ENCODE measurements around the gene LRFN5.

LRFN5 gene

DNA sequence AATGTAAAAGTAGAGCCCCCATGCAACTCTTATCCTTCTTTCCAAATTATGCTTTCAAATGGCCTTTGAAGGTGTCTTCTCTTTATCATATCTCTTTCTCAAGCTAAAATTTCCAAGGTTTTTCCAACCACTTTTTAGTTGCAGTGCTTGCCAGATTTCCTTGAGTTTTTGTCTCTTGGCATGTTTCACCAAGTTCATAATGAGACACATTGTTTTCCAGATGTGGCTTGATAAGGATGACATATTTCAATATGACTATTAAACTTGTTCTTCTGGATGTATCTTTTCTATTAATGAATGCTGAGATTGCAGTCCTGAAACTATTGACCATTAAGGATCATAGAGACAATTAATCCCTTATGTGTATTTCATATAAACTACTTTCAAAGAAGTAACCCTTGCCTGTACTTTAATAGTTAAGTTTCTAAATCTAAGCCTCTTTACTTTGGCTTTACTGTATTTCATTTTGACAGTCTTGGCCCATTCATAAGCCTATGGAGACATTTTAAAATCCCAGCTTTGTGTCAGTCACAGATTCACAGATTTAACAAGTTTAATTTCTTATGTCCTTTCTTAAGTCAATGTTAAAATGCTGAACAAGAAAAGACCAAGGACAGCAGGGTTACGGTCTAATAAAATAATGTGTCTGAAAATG is 151.5 kb downstream of the LRFN5 start:
- H3K27ac ChIP-seq, result no peak overlapping the region
- no peak overlapping the region for H3K4me3 ChIP-seq

DNA sequence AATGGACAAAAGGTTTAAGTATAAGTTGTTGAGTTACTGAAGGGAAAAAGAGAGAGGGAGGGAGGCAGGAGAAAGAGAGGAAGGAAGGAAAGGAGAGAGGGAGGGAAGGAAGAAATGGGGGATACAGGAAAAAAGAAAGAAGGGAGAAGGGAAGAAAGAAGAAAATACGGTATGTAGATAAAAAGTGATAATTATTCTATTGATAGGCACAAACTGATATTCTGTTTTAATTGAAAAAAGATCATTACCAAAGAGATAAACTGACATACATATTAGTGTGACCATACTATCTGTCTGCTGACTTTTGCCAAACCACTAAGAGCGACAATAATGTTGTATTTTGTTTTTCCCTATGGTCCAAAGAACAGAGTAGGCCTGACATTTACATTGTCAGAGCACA is 154.5 kb downstream of the LRFN5 start:
- Histone ChIP-seq H3K4me3 (no peak overlapping the region), H3K27ac (no peak overlapping the region)

DNA sequence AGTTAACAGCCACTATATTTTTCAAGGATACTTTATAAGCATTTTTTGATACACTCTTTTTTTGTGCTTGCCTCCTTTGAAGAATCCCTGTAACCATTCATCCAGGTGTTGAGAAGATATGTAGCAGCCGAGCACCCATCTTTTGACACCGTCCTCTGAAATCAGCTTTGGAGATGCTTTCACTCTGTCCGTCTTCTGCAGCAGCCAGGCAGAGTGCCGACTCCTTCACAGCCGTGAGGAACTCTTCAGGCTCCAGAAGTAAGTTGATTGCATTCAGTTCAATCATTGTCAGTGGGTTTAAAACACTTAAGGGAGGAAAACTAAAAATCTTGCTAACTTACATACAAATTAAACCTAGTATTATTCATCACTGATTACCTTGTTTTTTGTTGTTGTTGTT is 160.1 kb downstream of the LRFN5 start:
- Histone ChIP-seq H3K27ac (no peak overlapping the region), H3K4me3 (no peak overlapping the region)

DNA sequence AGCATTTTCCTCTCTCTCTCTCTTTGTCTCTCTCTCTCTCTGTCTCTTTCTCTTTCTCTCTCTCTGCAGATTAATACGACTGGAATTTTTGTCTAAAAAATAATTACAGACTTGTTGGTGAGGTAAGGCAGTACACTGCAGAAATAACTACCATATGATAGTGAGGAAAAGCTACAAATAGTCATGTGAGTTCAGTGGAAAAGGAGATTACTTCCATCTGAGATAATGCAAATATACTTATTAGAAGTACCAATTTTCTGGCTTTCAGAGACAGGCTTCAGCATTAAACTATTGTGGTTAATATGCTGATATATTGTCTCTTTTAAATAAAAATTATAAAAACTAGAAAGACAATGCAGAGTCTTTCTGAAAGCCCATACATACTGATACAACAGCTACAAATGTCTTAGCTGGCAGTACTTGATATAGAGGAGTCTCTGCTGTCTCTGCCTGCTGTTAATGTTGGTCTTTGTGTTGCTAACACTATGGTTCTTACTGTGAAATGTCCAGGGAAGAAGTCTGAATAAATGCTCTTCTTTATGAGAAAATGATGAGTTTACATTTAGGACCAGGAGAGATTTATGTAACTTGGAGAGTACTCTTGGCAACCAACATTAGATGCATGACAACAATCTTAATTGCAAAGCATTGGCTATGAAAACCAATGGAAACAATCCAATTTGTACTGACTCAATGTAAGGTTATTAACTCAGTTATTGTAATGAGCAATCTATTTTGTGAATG is 167.0 kb downstream of the LRFN5 start:
- no peak overlapping the region for H3K27ac ChIP-seq
- H3K4me3 ChIP-seq, result no peak overlapping the region

DNA sequence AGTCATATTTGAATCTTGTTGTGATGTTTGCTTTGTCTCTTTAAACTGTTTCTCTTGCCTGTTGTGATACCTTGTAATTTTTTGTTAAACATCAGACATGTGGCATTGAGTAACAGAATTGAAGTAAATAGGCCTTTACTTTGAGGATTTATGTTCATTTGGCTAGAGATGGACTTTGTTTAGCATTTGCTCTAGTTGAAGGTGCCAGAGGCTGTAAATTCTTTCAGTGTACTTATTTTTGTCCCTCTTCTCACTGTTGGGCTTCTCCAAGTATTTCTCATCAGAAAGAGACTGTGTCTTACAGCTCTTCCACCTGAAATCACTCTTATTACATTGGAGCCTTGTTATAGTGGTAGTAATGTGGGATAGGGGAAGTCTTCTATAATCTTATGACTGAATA is 175.8 kb downstream of the LRFN5 start:
- Histone ChIP-seq H3K27ac (no peak overlapping the region), H3K4me3 (no peak overlapping the region)

DNA sequence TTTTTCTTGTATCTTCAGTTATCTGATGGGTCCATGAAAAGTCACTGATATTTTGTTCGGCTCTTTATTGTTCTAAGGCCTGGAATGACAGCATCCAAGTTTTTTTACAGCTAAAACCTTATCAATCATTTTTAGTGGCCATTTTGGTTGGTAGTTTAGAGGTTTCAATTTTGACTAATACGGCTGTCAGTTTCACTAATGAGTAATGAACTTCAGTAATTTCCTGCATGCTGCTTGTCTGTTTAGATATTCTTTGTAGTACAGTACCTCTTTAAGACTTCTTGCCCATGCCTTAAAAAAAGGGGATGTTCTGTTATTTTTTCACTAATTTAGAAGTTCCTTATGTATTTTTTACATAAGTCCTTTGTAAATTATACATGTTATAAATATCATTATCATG is 176.7 kb downstream of the LRFN5 start:
- Histone ChIP-seq H3K27ac (no peak overlapping the region), H3K4me3 (no peak overlapping the region)

DNA sequence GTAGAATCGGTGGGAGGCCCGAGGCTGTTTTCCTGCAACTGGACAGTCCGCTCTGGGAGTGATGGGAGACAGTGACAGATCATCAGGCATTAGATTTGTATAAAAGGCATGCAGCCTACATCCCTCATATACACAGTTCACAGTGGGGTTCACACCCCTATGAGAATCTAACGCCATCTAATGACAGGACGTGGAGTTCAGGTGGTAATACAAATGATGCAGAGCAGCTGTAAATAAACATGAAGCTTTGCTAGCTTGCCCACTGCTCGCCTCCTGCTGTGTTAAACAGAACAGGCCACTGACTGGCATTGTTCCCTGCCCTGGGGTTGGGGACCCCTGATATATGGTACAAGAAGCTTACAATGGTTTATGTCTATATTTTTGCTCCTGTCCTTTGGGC is 179.0 kb downstream of the LRFN5 start:
- Histone ChIP-seq H3K4me3 (no peak overlapping the region), H3K27ac (no peak overlapping the region)

DNA sequence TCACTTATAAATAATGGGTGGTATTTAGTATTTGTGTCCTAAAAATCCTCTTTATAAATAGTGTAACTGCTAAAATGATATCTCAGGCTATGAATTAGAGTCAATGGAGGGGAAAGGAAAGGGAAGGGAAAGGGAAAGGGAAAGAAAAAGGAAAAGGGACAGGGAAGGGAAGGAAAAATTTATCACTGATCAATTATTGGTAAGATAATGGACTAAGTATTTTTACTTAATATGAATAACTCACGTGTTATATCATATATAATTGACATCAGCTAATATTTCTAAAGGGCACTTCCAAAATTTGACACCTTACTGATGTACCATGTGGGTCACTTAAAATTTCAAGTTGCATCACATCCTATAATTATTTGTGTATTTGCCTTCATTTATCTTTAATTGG is 193.1 kb downstream of the LRFN5 start:
- no peak overlapping the region for H3K4me3 ChIP-seq
- no peak overlapping the region for H3K27ac ChIP-seq

DNA sequence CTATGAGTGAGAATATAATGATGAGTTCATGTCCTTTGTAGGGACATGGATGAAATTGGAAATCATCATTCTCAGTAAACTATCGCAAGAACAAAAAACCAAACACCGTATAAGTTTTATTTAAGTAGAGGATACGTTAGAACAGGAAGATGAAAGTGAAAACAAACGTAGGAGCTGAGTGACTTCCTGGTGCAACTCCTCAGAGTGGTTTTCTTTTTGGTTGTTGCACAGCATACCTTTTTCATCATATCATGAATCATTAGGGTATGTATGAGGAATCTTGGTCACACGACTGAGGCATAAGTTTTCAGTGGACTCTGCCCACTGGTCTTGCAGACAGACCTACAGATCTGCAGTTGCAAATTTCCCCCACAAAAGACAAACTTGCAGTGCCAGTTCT is 199.0 kb downstream of the LRFN5 start:
- Histone ChIP-seq H3K27ac (no peak overlapping the region), H3K4me3 (no peak overlapping the region)

DNA sequence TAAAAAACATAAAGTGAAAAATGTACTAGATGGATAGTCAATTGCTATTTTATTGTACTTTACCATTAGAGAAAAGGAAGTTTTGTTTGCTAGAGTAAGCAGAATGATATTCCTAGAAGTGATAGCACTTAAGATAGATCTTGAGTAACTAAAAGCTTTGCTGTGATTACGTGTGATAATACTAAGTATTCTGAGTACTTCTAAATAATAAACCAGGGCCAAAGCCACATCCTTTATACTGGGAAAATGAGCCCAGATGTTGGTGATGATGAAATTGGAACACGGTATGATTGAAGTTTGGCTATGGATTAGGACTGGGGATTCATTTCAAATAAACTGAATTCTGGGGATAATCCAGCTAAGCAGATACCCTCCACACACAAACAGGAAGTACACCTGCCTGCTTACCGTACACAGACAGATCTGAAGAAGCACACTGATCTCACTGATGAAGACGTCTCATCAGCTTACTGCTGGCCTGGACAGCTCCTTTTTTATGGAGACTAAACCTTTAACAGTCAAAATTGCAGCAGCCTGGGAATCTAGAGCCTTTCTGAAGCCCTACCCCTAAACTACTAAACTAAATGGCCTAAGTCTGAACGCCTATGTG is 199.8 kb downstream of the LRFN5 start:
- no peak overlapping the region for H3K4me3 ChIP-seq
- no peak overlapping the region for H3K27ac ChIP-seq

DNA sequence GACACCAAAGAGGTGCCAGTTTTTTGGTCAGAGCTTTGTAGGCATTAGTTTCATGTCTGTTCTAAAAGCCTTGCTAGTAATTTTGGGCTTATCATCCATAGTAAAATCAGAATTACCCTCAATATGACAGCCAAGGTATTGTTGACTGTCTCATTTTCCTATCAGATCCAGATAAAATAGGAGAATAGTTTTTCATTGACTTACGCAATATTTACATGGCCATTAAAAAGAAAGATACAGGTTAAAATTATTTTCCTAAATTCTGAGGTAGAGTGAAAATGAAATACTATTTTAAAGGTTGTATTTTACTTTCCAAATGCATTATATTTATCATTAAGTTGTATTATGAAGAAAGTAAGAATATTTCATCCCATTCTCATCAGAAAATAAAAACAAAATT is 203.7 kb downstream of the LRFN5 start:
- no peak overlapping the region for H3K27ac ChIP-seq

DNA sequence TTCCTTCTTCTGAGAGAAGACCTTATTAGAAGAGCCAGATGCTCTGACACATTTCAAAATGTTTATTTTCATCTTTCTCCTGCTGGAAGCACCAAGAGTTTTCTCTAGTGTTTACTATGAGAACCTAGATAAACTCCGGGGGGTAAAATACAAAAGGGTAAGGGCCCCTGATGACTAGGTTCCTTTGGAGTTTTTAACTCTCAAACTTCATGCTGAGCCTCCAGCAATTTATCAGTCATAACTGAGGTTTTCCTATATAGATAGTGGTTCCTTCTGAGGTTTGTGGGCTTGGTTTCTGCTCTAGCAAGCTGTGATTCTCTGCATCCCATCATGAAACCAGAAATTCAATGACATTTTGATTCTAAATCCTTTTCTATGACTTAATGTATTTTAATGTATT is 210.9 kb downstream of the LRFN5 start:
- Histone ChIP-seq H3K4me3 (no peak overlapping the region), H3K27ac (no peak overlapping the region)

More for the DNA sequence above, 203.7 kb downstream of the LRFN5 start:
- H3K4me3 ChIP-seq, result no peak overlapping the region

DNA sequence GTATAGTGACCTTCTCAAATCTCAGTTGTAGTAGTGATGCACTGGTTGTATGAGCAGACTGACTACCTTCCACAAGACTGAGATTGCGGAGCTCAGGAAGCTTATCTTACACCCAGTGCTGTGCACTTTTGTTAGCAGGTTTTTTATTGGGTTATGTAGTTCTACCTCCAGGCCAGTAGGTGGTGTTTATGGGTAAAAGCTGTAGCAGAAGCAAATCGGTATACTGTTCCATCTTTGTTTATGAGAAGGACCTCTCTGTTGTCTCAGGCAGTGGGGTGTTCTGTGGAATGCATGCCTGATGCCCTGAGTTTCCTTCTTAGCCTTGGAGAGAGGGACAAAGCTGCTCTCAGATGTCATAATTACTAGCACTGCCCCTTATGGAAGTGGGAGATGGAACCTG is 217.8 kb downstream of the LRFN5 start:
- no peak overlapping the region for H3K27ac ChIP-seq

DNA sequence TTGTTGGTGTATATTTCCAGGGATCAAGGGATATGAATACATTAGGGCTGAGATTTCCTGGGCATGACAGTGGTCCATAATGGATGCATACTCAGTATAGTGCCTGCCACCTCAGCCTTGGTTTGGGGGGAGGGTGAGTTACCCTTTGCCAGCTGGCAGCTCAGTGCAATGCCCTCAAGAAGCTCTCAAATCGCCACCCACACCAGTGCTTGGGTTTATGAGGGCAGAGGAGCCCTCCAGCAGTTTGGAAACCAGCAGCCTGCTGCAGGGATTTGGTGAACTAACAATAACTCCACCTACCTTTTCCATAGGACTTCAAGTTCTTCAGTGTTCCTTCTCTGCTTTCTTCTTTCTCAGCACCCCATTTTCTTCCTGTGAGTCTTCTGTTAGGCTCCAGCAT is 218.9 kb downstream of the LRFN5 start:
- H3K27ac ChIP-seq, result no peak overlapping the region

More for the DNA sequence above, 217.8 kb downstream of the LRFN5 start:
- H3K4me3 ChIP-seq, result no peak overlapping the region

DNA sequence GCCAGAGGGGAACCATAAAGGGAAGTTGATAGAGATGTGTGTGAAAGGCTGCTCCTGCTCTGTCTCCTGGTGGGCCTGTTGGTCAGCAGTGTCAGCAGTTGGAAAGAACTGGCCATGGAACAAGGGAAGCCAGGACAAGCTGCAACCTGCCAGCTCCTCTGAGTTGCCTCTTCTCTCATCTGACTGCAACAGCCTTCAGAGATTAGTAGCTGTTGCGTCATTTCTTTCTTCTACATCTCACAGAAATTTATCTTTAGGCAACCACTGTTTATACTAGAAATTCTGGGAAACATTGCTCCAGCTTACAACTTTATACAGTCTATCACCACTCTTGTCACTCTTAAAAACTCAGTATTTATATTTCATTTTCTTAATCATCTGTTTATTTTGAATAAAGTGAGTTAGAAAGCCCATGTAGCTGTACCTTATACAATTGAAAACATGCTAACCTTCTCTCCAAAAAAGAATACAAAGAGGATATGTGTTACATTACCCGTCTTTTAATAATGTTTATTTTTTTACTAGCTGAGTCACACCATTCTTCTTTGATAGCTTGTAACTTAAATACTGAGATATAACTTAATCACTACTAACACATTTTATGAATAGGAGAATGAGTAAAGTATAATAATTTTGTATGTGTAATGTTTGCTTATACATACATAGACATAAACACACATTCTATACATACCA is 224.2 kb downstream of the LRFN5 start:
- no peak overlapping the region for H3K27ac ChIP-seq

More for the DNA sequence above, 218.9 kb downstream of the LRFN5 start:
- H3K4me3 ChIP-seq, result no peak overlapping the region

DNA sequence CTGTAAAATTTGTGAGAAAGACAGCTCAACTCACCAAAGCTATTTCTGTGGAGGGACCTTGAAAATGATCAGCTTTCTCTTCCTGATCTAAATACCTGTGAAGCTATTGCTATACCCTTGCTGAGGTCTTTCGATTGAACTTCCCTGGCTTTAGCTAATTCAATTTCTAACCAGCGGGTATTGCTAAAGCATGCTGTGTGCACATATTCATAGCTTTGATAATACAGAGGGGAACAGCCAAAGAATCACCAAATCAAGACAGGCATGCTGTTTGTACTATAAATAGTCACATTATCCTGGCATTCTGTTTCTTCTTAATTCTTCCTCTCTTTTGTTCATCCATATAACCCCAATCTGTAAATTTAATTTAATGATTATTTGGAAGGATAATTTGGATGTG is 233.0 kb downstream of the LRFN5 start:
- Histone ChIP-seq H3K4me3 (no peak overlapping the region), H3K27ac (no peak overlapping the region)

More for the DNA sequence above, 224.2 kb downstream of the LRFN5 start:
- H3K4me3 ChIP-seq, result no peak overlapping the region

DNA sequence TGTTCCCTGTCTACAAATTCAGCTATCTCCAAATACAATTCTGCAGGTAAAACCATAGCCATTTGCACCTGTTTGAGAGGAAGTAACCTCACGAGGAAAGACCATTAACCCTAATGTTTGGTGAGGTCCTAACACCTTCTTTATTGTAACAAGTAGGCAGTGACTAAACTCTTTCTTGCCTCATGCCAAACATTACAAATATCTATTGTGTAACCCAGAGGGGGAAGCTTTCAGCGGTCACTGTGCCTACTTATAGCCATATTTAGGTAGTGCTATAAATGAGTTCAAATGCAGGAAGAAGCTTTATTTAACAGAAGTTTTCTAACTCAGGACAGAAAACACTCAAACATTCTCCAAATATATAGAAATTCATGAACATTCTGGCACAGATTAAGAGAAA is 252.7 kb downstream of the LRFN5 start:
- no peak overlapping the region for H3K4me3 ChIP-seq
- H3K27ac ChIP-seq, result no peak overlapping the region

DNA sequence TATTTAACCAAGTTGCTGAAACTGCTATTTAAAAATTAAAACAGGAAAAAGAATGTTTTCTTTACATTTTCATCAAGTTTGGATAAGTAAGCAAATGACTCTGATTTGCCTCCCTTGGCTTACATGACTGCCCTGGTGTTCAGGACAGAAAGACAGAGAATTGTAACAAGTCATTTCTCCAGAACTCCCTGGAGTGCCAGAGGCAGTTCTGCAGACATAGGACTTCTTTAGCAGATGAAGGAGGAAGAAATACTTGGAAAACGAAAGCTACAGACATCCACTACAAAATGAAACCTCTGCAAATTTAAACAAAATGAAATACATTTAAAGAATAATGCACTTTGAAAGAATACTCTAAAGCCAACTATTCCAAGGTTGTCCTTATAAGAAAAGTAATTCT is 253.9 kb downstream of the LRFN5 start:
- H3K4me3 ChIP-seq, result no peak overlapping the region

DNA sequence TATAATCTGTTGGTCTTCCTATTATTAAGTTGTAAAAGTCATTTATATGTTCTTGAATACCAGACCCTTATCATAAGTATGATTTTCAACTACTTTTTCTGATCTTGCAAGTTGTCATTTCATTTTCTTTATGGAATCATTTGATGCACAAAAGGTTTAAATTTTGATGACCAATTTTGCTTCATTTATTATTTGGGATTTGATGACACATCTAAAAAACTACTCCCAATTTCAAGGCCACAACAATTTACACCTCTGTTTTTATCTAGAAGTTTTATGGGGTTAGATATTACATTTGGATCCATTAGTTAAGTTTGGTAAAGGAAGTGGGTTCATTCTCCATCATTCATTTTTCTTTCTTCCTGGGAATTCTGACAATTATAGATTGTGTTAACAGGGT is 259.2 kb downstream of the LRFN5 start:
- Histone ChIP-seq H3K4me3 (no peak overlapping the region), H3K27ac (no peak overlapping the region)

More for the DNA sequence above, 253.9 kb downstream of the LRFN5 start:
- no peak overlapping the region for H3K27ac ChIP-seq

DNA sequence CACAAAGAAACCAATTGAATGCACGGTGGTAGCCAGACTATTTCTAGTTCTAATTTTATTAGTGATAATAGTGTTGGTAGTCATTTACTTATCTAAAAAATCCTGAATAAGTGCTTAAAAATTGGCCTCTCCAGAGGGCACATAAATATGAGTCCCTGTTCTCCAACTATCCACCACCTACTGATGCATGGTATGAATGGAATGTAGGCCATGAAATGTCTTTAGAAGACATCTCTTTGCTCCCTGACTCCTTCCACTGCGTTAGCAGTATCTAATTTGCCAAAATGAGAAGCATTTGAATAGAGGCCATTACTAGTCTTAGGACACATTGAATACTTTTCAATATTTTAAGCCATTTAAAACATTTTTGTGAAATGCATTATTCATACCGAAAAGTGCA is 261.7 kb downstream of the LRFN5 start:
- H3K27ac ChIP-seq, result no peak overlapping the region
- no peak overlapping the region for H3K4me3 ChIP-seq
